HEK293 (cell line): Measurements from ENCODE around the gene HOXB4.

ENCODE experiments used
- ELK4 ChIP-seq: IDR thresholded peaks from 2 replicates; pipeline ENCODE4 v1.6.1; 2011; ENCODE audit warnings: mild to moderate bottlenecking, low read depth, low read length, borderline replicate concordance
- FEZF1 ChIP-seq: fragments of 450-650 bp; formaldehyde crosslinking; IDR thresholded peaks from 2 replicates; pipeline ENCODE4 v1.5.1; 2016; ENCODE audit warnings: missing biosample characterization, missing genetic modification characterization
- HOXA7 ChIP-seq: sonication (generic); formaldehyde crosslinking; IDR thresholded peaks from 2 replicates; pipeline ENCODE4 v1.8.1; 2022; ENCODE audit warnings: missing genetic modification reagents, borderline replicate concordance
- HOXC10 ChIP-seq: sonication (generic); formaldehyde crosslinking; IDR thresholded peaks from 2 replicates; pipeline ENCODE4 v1.8.1; 2023; ENCODE audit warnings: mild to moderate bottlenecking, missing genetic modification reagents
- KLF7 ChIP-seq: fragments of 450-650 bp; formaldehyde crosslinking; IDR thresholded peaks from 2 replicates; pipeline ENCODE4 v1.5.1; 2016; ENCODE audit warnings: missing biosample characterization, missing genetic modification characterization, borderline replicate concordance
- KLF9 ChIP-seq: fragments of 450-650 bp; formaldehyde crosslinking; IDR thresholded peaks from 2 replicates; pipeline ENCODE4 v1.5.1; 2016; ENCODE audit warnings: missing biosample characterization, missing genetic modification characterization, low read depth
- MZF1 ChIP-seq: fragments of 450-650 bp; formaldehyde crosslinking; IDR thresholded peaks from 2 replicates; pipeline ENCODE4 v1.5.1; 2017; ENCODE audit warnings: missing biosample characterization, missing genetic modification characterization, borderline replicate concordance
- PRDM4 ChIP-seq: fragments of 450-650 bp; formaldehyde crosslinking; IDR thresholded peaks from 2 replicates; pipeline ENCODE4 v1.5.1; 2017; ENCODE audit warnings: missing biosample characterization, missing genetic modification characterization
- REPIN1 ChIP-seq: fragments of 450-650 bp; formaldehyde crosslinking; IDR thresholded peaks from 2 replicates; pipeline ENCODE4 v1.5.1; 2017; ENCODE audit warnings: missing biosample characterization, missing genetic modification characterization, low read depth
- SP3 ChIP-seq: fragments of 450-650 bp; formaldehyde crosslinking; IDR thresholded peaks from 2 replicates; pipeline ENCODE4 v1.5.1; 2016; ENCODE audit warnings: missing biosample characterization, missing genetic modification characterization
- ZBTB20 ChIP-seq: fragments of 450-650 bp; formaldehyde crosslinking; IDR thresholded peaks from 2 replicates; pipeline ENCODE4 v1.5.1; 2016; ENCODE audit warnings: missing biosample characterization, missing genetic modification characterization
- ZBTB48 ChIP-seq: fragments of 450-650 bp; formaldehyde crosslinking; IDR thresholded peaks from 2 replicates; pipeline ENCODE4 v1.5.1; 2016; ENCODE audit warnings: missing biosample characterization, missing genetic modification characterization
- ZFHX2 ChIP-seq: fragments of 450-650 bp; formaldehyde crosslinking; conservative IDR thresholded peaks from 2 replicates; pipeline ENCODE4 v1.5.1; 2016; ENCODE audit warnings: missing biosample characterization, missing genetic modification characterization
- ZFP3 ChIP-seq: fragments of 450-650 bp; formaldehyde crosslinking; IDR thresholded peaks from 2 replicates; pipeline ENCODE4 v1.5.1; 2016; ENCODE audit warnings: low read depth, missing biosample characterization, missing genetic modification characterization
- ZNF146 ChIP-seq: fragments of 450-650 bp; formaldehyde crosslinking; IDR thresholded peaks from 2 replicates; pipeline ENCODE4 v1.5.1; 2016; ENCODE audit warnings: missing biosample characterization, missing genetic modification characterization
- ZNF16 ChIP-seq: fragments of 450-650 bp; formaldehyde crosslinking; IDR thresholded peaks from 2 replicates; pipeline ENCODE4 v1.5.1; 2016; ENCODE audit warnings: low read depth, missing biosample characterization, missing genetic modification characterization
- ZNF2 ChIP-seq: fragments of 450-650 bp; formaldehyde crosslinking; IDR thresholded peaks from 2 replicates; pipeline ENCODE4 v1.5.1; 2016; ENCODE audit warnings: missing biosample characterization, missing genetic modification characterization
- ZNF211 ChIP-seq: fragments of 450-650 bp; formaldehyde crosslinking; IDR thresholded peaks from 2 replicates; pipeline ENCODE4 v1.5.1; 2016; ENCODE audit warnings: low read depth, missing biosample characterization, missing genetic modification characterization
- ZNF214 ChIP-seq: fragments of 450-650 bp; formaldehyde crosslinking; IDR thresholded peaks from 2 replicates; pipeline ENCODE4 v1.5.1; 2017; ENCODE audit warnings: missing biosample characterization, mild to moderate bottlenecking, missing genetic modification characterization, borderline replicate concordance
- ZNF221 ChIP-seq: fragments of 450-650 bp; formaldehyde crosslinking; IDR thresholded peaks from 2 replicates; pipeline ENCODE4 v1.5.1; 2017; ENCODE audit warnings: missing biosample characterization, missing genetic modification characterization, borderline replicate concordance
- ZNF23 ChIP-seq: fragments of 450-650 bp; formaldehyde crosslinking; IDR thresholded peaks from 2 replicates; pipeline ENCODE4 v1.5.1; 2016; ENCODE audit warnings: missing biosample characterization, missing genetic modification characterization, borderline replicate concordance
- ZNF239 ChIP-seq: fragments of 450-650 bp; formaldehyde crosslinking; IDR thresholded peaks from 2 replicates; pipeline ENCODE4 v1.5.1; 2016; ENCODE audit warnings: missing biosample characterization, missing genetic modification characterization
- ZNF302 ChIP-seq: fragments of 450-650 bp; formaldehyde crosslinking; IDR thresholded peaks from 2 replicates; pipeline ENCODE4 v1.5.1; 2016; ENCODE audit warnings: missing biosample characterization, missing genetic modification characterization, low read depth
- ZNF311 ChIP-seq: fragments of 450-650 bp; formaldehyde crosslinking; IDR thresholded peaks from 2 replicates; pipeline ENCODE4 v1.5.1; 2017; ENCODE audit warnings: missing biosample characterization, missing genetic modification characterization, borderline replicate concordance
- ZNF426 ChIP-seq: fragments of 450-650 bp; formaldehyde crosslinking; IDR thresholded peaks from 2 replicates; pipeline ENCODE4 v1.5.1; 2017; ENCODE audit warnings: missing biosample characterization, missing genetic modification characterization, mild to moderate bottlenecking, inconsistent platforms, moderate library complexity
- ZNF544 ChIP-seq: fragments of 450-650 bp; formaldehyde crosslinking; IDR thresholded peaks from 2 replicates; pipeline ENCODE4 v1.5.0; 2017; ENCODE audit warnings: missing biosample characterization, missing genetic modification characterization
- ZNF558 ChIP-seq: fragments of 450-650 bp; formaldehyde crosslinking; IDR thresholded peaks from 2 replicates; pipeline ENCODE4 v1.5.1; 2016; ENCODE audit warnings: missing biosample characterization, missing genetic modification characterization
- ZNF571 ChIP-seq: fragments of 450-650 bp; formaldehyde crosslinking; IDR thresholded peaks from 2 replicates; pipeline ENCODE4 v1.5.0; 2017; ENCODE audit warnings: missing biosample characterization, missing genetic modification characterization
- ZNF610 ChIP-seq: fragments of 450-650 bp; formaldehyde crosslinking; IDR thresholded peaks from 2 replicates; pipeline ENCODE4 v1.5.1; 2016; ENCODE audit warnings: missing biosample characterization, missing genetic modification characterization, borderline replicate concordance
- ZNF707 ChIP-seq: fragments of 450-650 bp; formaldehyde crosslinking; IDR thresholded peaks from 2 replicates; pipeline ENCODE4 v1.5.1; 2016; ENCODE audit warnings: missing biosample characterization, missing genetic modification characterization
- ZNF837 ChIP-seq: fragments of 450-650 bp; formaldehyde crosslinking; IDR thresholded peaks from 2 replicates; pipeline ENCODE4 v1.5.1; 2016; ENCODE audit warnings: missing biosample characterization, missing genetic modification characterization
- ZSCAN30 ChIP-seq: fragments of 450-650 bp; IDR thresholded peaks from 2 replicates; pipeline ENCODE4 v1.5.1; 2018; ENCODE audit warnings: missing biosample characterization, mild to moderate bottlenecking, missing genetic modification characterization, moderate library complexity
- TF ChIP-seq, protein P1 (sequence below): fragments of 450-650 bp; formaldehyde crosslinking; IDR thresholded peaks from 2 replicates; pipeline ENCODE4 v1.5.1; 2016; ENCODE audit warnings: missing biosample characterization, missing genetic modification characterization
- TF ChIP-seq, protein P2 (sequence below): fragments of 450-650 bp; formaldehyde crosslinking; IDR thresholded peaks from 2 replicates; pipeline ENCODE4 v1.5.1; 2016; ENCODE audit warnings: missing biosample characterization, missing genetic modification characterization
- TF ChIP-seq, protein P3 (sequence below): fragments of 450-650 bp; formaldehyde crosslinking; optimal IDR thresholded peaks from 2 replicates; pipeline ENCODE3; 2016; ENCODE audit warnings: missing biosample characterization, mild to moderate bottlenecking, missing genetic modification characterization

HOXB4 gene

DNA sequence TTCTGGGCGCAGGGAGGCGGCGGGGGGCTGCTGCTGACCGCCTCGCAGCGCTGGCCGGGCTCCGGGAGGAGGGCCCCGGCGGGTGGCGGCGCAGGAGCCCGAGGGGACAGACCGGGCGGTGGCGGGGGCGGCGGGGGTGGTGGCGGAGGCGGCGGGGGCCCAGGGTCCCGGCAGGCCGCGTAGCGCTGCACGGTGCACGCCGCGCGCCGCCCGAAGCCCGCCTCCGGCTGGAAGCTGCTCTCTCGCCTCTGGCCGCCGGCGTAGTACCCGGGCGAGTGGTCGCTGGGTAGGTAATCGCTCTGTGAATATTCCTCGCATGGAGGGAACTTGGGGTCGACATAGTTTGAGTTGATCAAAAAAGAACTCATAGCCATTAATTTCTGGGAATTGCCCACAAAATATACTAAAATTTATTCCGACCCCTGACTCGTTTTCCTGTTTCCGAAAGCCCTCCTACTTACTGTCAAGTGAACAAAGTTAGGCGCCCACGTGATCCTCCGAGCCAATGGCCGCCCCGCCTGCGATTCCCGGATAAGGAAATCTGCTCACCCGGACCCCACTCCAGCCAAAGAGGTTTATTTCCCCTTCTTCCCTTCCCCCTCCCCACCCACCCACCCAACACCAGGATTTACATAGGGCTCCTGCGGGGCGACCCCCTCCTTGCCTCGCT is at the start of gene HOXB4 (continued):
- TF ChIP-seq ZNF426 (tag by site-specific recombination) (no peak), ZNF16 (tag by site-specific recombination) (no peak), ZBTB48 (tag by site-specific recombination) (peak; percentile 67; the same call in 1 of the 2 replicates), KLF9 (no peak), ZNF571 (tag by site-specific recombination) (no peak), ZNF544 (tag by site-specific recombination) (no peak), REPIN1 (tag by site-specific recombination) (no peak), ZNF214 (tag by site-specific recombination) (no peak), ZNF239 (no peak), ZNF221 (no peak), PRDM4 (tag by site-specific recombination) (no peak), ZNF610 (tag by site-specific recombination) (no peak), ZSCAN30 (tag by site-specific recombination) (0 out of 2 replicates have a peak, but pooled peaks have one; percentile 8), ZNF211 (tag by site-specific recombination) (no peak), ZNF146 (tag by site-specific recombination) (no peak), ZNF302 (tag by site-specific recombination) (no peak), KLF7 (tag by site-specific recombination) (no peak), ZFP3 (tag by site-specific recombination) (no peak), ZNF707 (tag by site-specific recombination) (no peak), ZNF23 (tag by site-specific recombination) (no peak), ZNF558 (tag by site-specific recombination) (no peak), ZFHX2 (tag by site-specific recombination) (no peak), ZBTB20 (no peak), ZNF2 (tag by site-specific recombination) (no peak), SP3 (0 out of 2 replicates have a peak, but pooled peaks have one; percentile 22), FEZF1 (tag by site-specific recombination) (peak; percentile 75), ZNF837 (tag by site-specific recombination) (no peak), ELK4 (no peak), HOXA7 (no peak), HOXC10 (CRISPR knock-in tag) (no peak), MZF1 (tag by site-specific recombination) (no peak), ZNF311 (tag by site-specific recombination) (no peak)
- TF ChIP-seq, protein P1, sequence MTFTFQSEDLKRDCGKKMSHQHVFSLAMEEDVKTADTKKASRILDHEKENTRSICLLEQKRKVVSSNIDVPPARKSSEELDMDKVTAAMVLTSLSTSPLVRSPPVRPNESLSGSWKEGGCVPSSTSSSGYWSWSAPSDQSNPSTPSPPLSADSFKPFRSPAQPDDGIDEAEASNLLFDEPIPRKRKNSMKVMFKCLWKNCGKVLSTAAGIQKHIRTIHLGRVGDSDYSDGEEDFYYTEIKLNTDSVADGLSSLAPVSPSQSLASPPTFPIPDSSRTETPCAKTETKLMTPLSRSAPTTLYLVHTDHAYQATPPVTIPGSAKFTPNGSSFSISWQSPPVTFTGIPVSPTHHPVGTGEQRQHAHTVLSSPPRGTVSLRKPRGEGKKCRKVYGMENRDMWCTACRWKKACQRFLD (tag by site-specific recombination) = no peak
- TF ChIP-seq, protein P2, sequence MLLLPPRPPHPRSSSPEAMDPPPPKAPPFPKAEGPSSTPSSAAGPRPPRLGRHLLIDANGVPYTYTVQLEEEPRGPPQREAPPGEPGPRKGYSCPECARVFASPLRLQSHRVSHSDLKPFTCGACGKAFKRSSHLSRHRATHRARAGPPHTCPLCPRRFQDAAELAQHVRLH = no peak
- TF ChIP-seq, protein P3, sequence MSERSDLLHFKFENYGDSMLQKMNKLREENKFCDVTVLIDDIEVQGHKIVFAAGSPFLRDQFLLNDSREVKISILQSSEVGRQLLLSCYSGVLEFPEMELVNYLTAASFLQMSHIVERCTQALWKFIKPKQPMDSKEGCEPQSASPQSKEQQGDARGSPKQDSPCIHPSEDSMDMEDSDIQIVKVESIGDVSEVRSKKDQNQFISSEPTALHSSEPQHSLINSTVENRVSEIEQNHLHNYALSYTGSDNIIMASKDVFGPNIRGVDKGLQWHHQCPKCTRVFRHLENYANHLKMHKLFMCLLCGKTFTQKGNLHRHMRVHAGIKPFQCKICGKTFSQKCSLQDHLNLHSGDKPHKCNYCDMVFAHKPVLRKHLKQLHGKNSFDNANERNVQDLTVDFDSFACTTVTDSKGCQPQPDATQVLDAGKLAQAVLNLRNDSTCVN (tag by site-specific recombination) = peak; percentile 34
